D721Med (cell line): ENCODE results near the gene SLC44A2.

Experiments used
- DNase-seq: peaks from one replicate; pipeline ENCODE4 v3.0.0; 2011; ENCODE audit warnings: low spot score; ENCODE audit not compliant: insufficient read length
- FAIRE-seq: peaks from 2 replicates; lab custom pipeline; 2011; peaks lifted over from hg19 to GRCh38; lab: Jason Lieb, UNC
- CTCF ChIP-seq: IDR thresholded peaks from 2 replicates; pipeline ENCODE4 v1.5.1; 2012; ENCODE audit warnings: mild to moderate bottlenecking, control low read depth; ENCODE audit not compliant: insufficient read depth; ENCODE audit errors: missing control alignments

Gene SLC44A2

GRCh38 chr19:10587022-10587838 is 38.1 kb upstream of the SLC44A2 start, which contains the start of gene AP1M2:
AP1M2 (minus strand) TSS chr19:10587312; CDS start chr19:10587231, 81 bp downstream.
- DNase-seq (no peak), FAIRE-seq (no peak)
- TF ChIP-seq CTCF: no peak

- DNase-seq (no peak), FAIRE-seq (no peak)
- no peak for TF ChIP-seq CTCF
Observed at GRCh38 chr19:10587839-10588150, 37.6 kb upstream of the SLC44A2 start.

- FAIRE-seq: no peak
- no peak for DNase-seq
- no peak for TF ChIP-seq CTCF
Observed at GRCh38 chr19:10593148-10593547, 32.2 kb upstream of the SLC44A2 start.

- no peak for TF ChIP-seq CTCF
- FAIRE-seq (no peak), DNase-seq (no peak)
Observed at GRCh38 chr19:10593820-10594637, 31.3 kb upstream of the SLC44A2 start.

GRCh38 chr19:10600149-10600548 is 25.2 kb upstream of the SLC44A2 start:
- no peak for TF ChIP-seq CTCF
- no peak for FAIRE-seq
- no peak for DNase-seq

- FAIRE-seq (no peak), DNase-seq (no peak)
- TF ChIP-seq CTCF: no peak
Observed at GRCh38 chr19:10601999-10602329, 23.4 kb upstream of the SLC44A2 start.
